HepG2 (cell line): Measurements from ENCODE around the gene TRAPPC12. TPM values are rescaled to one million over a fixed set of nuclear protein-coding genes. Genes with fewer than 3 reads are reported as not detected.

Source experiments
- AHR ChIP-seq: IDR thresholded peaks from 2 replicates; pipeline ENCODE4 v1.6.1; 2018; ENCODE audit warnings: missing genetic modification reagents, missing compliant biosample characterization
- ATRX ChIP-seq: sonication (generic); formaldehyde crosslinking; IDR thresholded peaks from 2 replicates; pipeline ENCODE4 v1.4.0; 2020; ENCODE audit warnings: missing genetic modification reagents, borderline replicate concordance
- BRF2 ChIP-seq: sonication (generic); formaldehyde crosslinking; IDR thresholded peaks from 2 replicates; pipeline ENCODE4 v1.8.1; 2022; ENCODE audit warnings: mild to moderate bottlenecking, missing genetic modification reagents
- FIP1L1 ChIP-seq: fragments of 200-400 bp; formaldehyde crosslinking; IDR thresholded peaks from 2 replicates; pipeline ENCODE4 v1.6.1; 2018; ENCODE audit warnings: low read depth, mild to moderate bottlenecking, low read length, moderate library complexity, borderline replicate concordance; ENCODE audit not compliant: insufficient read depth
- HES4 ChIP-seq: sonication (generic); formaldehyde crosslinking; IDR thresholded peaks from 2 replicates; pipeline ENCODE4 v1.9.0; 2021; ENCODE audit warnings: mild to moderate bottlenecking, missing genetic modification reagents, borderline replicate concordance
- KLF6 ChIP-seq: IDR thresholded peaks from 2 replicates; pipeline ENCODE4 v1.8.0; 2016; ENCODE audit warnings: missing biosample characterization, missing genetic modification reagents
- MTA3 ChIP-seq: sonication (generic); formaldehyde crosslinking; IDR thresholded peaks from 2 replicates; pipeline ENCODE4 v1.4.0; 2020; ENCODE audit warnings: missing genetic modification reagents
- NFRKB ChIP-seq: fragments of 450-650 bp; IDR thresholded peaks from 2 replicates; pipeline ENCODE4 v1.6.1; 2017
- NR2F1 ChIP-seq, 2 experiments: fragments of 450-650 bp in 1 of 2; formaldehyde crosslinking in 1 of 2; IDR thresholded peaks; 2 replicates each; pipeline versions ENCODE4 v1.5.0 to v1.6.1; 2016 to 2020; ENCODE audit warnings: mild to moderate bottlenecking in 1 of 2, missing compliant biosample characterization in 1 of 2, missing genetic modification reagents in 1 of 2, moderate library complexity in 1 of 2
- PAXIP1 ChIP-seq: sonication (generic); formaldehyde crosslinking; conservative IDR thresholded peaks from 2 replicates; pipeline ENCODE4 v1.4.0; 2020; ENCODE audit warnings: mild to moderate bottlenecking, missing genetic modification reagents, moderate library complexity
- PCBP1 ChIP-seq: fragments of 200-400 bp; formaldehyde crosslinking; IDR thresholded peaks from 2 replicates; pipeline ENCODE4 v1.6.1; 2017; ENCODE audit warnings: mild to moderate bottlenecking, low read depth, low read length, borderline replicate concordance
- RXRA ChIP-seq: sonication (generic); formaldehyde crosslinking; IDR thresholded peaks from 2 replicates; pipeline ENCODE4 v1.5.1; 2020; ENCODE audit warnings: missing genetic modification reagents
- SMC3 ChIP-seq: IDR thresholded peaks from 2 replicates; pipeline ENCODE4 v1.6.1; 2011; ENCODE audit warnings: low read length, improper control_type of control experiment
- SRSF9 ChIP-seq: fragments of 200-400 bp; formaldehyde crosslinking; IDR thresholded peaks from 2 replicates; pipeline ENCODE4 v1.6.1; 2018; ENCODE audit warnings: borderline replicate concordance, mild to moderate bottlenecking, low read depth, low read length; ENCODE audit not compliant: insufficient read depth, poor library complexity, severe bottlenecking
- ZEB1 ChIP-seq: IDR thresholded peaks from 2 replicates; pipeline ENCODE4 v1.6.1; 2012; ENCODE audit warnings: mild to moderate bottlenecking, low read depth, inconsistent platforms; ENCODE audit not compliant: insufficient replicate concordance
- ZHX1 ChIP-seq: sonication (generic); formaldehyde crosslinking; IDR thresholded peaks from 2 replicates; pipeline ENCODE4 v1.8.1; 2022; ENCODE audit warnings: low read depth, mild to moderate bottlenecking, missing genetic modification reagents
- ZNF10 ChIP-seq: sonication (generic); formaldehyde crosslinking; IDR thresholded peaks from 2 replicates; pipeline ENCODE4 v1.4.0; 2020; ENCODE audit warnings: mild to moderate bottlenecking, low read depth, missing genetic modification reagents, borderline replicate concordance
- ZNF383 ChIP-seq: sonication (generic); formaldehyde crosslinking; IDR thresholded peaks from 2 replicates; pipeline ENCODE4 v1.4.0; 2020; ENCODE audit warnings: missing genetic modification reagents, mild to moderate bottlenecking, borderline replicate concordance
- ZNF770 ChIP-seq: sonication (generic); formaldehyde crosslinking; IDR thresholded peaks from 2 replicates; pipeline ENCODE4 v1.5.0; 2020; ENCODE audit warnings: mild to moderate bottlenecking, missing genetic modification reagents
- ZSCAN31 ChIP-seq: sonication (generic); formaldehyde crosslinking; IDR thresholded peaks from 2 replicates; pipeline ENCODE4 v1.5.0; 2020; ENCODE audit warnings: low read depth, mild to moderate bottlenecking, missing genetic modification reagents
- polyA plus RNA-seq, 8 experiments: library from polyadenylated mRNA; depleted of rRNA in 3 of 8; stranded (reverse) in 7 of 8; unstranded in 1 of 8; fragments of >200 nt; fragmentation: Illumina TruSeq in 4 of 8; extraction: Trizol in 4 of 8; gene quantifications; 2 replicates each; pipeline versions ENCODE4 v1.2.1 to v1.2.3, GENCODE V29; 2011 to 2016; ENCODE audit warnings: low read depth in 4 of 8, missing spikeins in 1 of 8, mixed read lengths in 1 of 8; ENCODE audit not compliant: insufficient read depth in 1 of 8
- total RNA-seq, 5 experiments: library from RNA; depleted of rRNA; stranded (reverse); fragments of >200 nt; fragmentation: Illumina TruSeq; extraction: Trizol; gene quantifications; 2 replicates each; pipeline ENCODE4 v1.2.3, GENCODE V29; 2016; ENCODE audit warnings: low read depth in 1 of 5

TRAPPC12 gene
- total and polyA plus RNA-seq, 2 of the 13 experiments (the other 11 are each of a cell fraction or from before 2014, with no cell fraction given) = 46.4 to 97.7 TPM

- TF ChIP-seq AHR (no peak), BRF2 (CRISPR knock-in tag) (no peak), ZNF10 (CRISPR knock-in tag) (no peak), ZHX1 (CRISPR knock-in tag) (peak; percentile 90), NR2F1 (CRISPR knock-in tag; IDR thresholded peaks at IDR 0.05) (peak; percentile 13 to 80; a peak in 2 of 4 replicates), ZNF383 (no peak), MTA3 (no peak), KLF6 (CRISPR knock-in tag) (0 out of 2 replicates have a peak, but pooled peaks have one; percentile 63), ZEB1 (peak; percentile 46), FIP1L1 (no peak), PAXIP1 (CRISPR knock-in tag) (peak; percentile 96), ZNF770 (CRISPR knock-in tag) (peak; percentile 34; the same call in 1 of the 2 replicates), SMC3 (peak; percentile 38; the same call in 1 of the 2 replicates), SRSF9 (no peak), RXRA (peak; percentile 98), PCBP1 (no peak), ATRX (no peak), NFRKB (no peak), ZSCAN31 (no peak), HES4 (CRISPR knock-in tag) (no peak)
Measured at GRCh38 chr2:3465844-3466481, 86.5 kb downstream of the TRAPPC12 start (continued).
